Renal pelvis (tissue), 4 donors: ENCODE measurements around the gene SLC35F1. TPM values are rescaled to one million over a fixed set of nuclear protein-coding genes. Genes with fewer than 3 reads are reported as not detected.

Experiments
- DNase-seq: peaks from one replicate; pipeline ENCODE4 v3.0.0-alpha.2; 2013
- polyA plus RNA-seq, 3 donors: library from polyadenylated mRNA; unstranded; fragments of 120-200 nt; gene quantifications; one replicate each; pipeline ENCODE4 v1.2.1, GENCODE V29; 2013; ENCODE audit not compliant: insufficient read length in 3 of 3

SLC35F1 gene
- polyA plus RNA-seq, 3 donors: 2.2 to 2.7 (median 2.7) TPM

DNA sequence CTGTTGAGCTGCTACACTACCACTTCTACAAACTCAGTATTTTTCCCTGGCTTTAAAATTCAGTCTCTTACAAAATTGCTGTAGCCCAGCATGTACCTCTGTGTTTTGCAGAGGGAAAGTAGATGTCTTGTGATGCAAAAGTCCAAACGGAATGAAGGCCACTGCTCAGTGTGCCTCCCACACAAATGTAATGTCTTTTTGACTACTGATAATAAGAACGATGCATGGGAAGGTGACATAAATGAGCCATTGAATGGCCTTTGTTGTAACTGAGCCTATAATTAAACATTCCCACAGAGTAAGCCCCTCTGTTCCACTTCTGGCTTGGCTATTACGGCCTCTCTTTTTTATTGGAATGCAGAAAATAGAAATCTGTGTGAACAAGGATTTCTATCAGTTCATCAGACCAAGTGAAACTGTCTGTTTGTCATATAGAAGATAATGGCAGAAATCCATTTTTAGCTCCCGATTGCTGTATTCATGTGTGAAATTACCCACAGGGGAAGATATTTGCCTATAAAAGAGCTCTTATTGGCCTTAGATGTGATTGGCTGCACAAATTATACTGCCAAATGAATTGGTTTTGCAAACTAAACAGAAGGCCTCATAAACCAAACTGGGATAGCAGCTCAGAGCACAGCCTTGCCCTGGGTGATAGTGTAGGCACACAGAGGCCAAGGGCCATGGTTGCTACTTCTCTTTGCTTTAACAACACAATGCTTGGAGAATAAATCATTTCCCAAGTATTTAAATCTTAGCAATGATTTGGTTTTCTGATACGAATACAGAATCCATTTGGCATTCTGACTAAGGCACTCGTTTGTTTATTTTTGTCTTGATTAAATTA, 399.6 kb downstream of the SLC35F1 start:
- DNase-seq: no peak

DNA sequence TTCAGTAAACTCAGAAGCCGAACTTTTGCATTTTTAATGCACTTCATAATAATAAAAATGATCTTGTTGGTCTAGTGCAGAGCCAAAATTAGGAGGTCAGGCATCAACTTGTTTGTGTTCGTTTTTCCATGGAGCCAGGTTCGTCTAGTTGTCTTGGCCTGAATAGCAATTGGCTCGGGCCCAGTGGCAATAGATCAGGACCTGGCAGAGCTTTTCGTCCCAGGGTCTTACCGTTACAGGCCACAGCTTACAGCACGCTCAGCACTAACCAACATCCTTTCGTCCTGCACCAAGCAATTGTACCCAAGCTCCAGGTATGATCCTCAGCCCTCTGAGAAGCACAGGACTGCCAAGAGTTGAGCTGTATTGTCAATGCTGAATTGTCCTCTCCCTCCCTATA, 400.5 kb downstream of the SLC35F1 start:
- DNase-seq: no peak

DNA sequence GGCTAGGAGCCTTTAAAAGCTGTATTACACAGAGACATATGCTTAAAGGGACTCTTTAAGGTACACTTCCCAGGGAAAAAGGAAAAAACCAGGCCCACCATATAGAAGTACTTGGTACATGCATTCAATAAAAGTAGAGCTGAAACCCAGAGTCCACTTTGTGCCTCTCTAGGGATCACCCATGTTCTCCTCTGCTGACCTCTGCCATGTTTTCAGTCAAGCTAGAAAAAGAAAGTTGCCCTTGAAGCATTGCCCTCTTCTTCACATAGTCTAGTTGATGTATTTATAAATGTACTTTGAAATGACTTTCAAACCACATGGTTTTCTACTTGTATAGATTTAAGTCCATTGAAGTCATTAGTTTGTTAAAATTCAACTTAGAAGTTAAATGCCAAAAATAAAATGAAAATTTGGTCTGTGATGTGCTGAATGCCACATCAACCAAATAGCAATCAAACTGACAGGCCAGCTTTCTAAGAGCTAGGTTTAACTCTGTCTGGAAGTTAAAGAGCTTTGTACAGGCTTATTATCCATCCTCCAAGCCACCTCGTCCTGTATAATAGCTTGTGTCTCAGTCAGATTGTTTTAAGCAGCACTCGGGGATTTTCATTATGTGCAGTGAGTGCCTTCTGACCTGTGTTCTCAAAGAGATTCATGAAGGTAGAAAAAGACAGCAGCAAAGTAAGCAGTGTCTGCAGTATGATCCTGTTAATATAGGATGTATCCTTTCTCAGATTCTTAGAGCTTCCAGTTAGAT, 402.5 kb downstream of the SLC35F1 start:
- no peak for DNase-seq

DNA sequence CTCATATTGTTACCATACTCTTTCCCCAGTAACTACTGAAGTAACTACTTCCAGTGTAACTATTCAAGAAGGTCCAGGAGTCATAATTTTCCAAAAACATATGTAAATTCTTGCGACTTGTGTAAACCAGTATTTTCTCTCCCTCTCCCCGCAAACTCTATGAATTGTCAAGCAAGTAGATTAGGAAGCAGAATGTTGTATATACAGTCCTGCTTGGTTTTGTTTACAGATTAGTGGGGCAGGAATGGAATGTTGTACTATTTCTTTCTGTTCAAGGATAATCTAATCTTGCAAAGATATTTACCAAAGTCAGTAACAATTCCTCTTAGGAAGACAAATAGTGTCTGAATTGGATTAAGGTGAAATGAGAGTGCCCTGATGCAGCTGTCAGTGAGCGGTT, 406.1 kb downstream of the SLC35F1 start:
- no peak for DNase-seq

DNA sequence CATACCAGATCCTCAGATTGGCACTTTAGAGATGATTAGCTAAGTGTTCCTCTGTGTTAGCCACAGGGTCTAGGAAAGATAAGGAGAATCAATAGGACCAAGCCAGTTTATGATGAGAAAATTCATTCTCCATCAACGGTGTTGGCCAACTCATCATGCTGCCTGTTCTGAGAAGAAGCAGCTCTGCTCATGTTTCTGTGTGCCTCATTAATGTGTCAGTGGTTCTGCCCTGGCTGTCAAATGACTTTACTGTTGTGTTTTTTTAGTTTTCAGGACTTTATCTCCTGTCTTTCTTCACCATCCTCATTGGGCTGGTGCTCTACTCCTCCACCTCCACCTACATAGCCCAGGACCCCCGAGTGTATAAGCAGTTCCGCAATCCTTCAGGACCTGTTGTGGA, 406.7 kb downstream of the SLC35F1 start:
- no peak for DNase-seq

DNA sequence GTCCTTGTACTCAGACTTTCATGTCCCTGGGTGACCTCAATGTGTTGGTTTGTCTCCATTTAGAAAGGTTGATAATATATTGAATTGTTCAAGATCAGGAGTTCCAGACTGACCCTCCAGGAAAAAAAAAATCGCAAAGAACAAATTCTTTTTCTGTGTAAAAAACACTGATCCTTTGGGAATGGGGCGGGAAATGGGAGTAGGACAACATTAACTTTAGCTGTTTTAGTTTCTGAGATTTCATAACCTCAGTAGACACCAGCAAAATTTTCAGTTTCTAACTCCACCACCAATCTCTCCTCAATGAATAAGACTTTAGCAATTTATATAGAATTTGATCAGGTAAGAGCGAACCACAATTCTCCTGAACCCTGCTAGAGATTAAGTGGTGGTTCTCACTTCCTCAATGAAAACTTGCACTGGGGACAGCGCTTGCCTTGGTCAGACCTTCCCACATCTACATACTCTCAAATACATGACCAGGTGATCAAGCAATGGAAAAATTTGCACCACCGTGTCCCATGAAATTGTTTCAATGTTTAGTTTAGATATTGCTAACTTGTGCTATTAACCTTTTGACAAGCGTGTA, 409.8 kb downstream of the SLC35F1 start:
- DNase-seq: no peak

DNA sequence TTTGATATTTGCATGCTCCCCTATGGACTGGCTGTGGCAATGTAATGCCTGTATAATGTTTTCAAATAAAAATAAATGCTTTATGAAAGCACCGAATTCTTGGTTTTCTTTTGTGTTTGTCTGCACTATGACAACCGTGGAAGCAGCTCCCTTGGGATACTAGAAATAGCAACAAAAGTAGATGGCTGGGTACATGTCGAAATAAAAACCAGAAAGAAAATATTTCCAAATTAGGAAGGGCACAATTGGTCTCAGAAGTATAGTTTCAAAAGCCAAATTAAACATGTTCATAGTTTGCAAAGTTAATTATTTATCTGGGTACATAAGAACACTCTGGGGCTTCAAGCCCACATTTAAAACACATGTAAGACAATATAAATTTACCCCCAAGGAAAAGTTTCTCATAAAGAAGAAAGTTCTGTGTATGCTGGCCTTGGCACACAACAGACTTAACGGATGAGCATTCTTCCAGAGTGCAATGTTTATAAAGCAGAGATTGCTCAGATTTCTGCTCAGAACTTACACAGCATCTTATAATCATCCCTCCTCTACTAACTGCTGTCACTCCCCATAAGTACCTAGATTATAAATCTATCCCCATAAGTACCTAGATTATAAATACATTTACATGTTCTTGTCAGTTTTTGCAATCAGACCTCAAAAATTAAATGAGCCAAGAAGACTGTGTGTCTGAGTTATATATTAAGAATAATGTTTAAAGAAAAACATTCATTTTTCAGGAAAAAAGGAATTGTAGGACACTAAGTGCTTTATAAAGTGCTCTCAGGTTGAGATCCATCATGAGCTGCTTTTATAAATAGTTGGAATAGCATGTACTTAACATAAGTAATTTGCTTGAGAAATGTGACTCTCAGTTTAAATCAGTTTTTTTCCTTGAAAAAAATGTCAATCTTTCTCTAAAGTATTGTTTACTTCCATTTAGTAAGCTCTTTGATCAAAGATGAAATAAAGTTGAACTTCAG, 410.8 kb downstream of the SLC35F1 start:
- DNase-seq: no peak

DNA sequence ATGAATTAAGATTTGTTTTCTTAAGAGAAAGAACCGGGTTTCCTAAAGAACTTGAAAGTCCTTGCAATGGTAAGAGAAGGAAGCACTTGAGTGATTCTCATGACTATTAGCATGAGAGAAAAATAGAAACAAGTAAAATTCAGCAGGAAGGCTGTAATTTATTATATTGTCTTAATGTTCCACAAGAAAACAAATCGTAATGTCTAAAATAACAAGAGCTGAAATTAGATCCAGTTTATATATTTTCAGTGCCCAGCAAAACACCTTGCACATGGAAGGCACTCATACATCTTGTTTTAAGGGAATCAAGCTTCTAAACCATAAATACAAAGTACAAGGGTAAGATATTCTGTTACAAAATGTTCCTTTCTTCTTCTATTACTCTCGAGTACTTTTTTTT, 411.6 kb downstream of the SLC35F1 start:
- no peak for DNase-seq

DNA sequence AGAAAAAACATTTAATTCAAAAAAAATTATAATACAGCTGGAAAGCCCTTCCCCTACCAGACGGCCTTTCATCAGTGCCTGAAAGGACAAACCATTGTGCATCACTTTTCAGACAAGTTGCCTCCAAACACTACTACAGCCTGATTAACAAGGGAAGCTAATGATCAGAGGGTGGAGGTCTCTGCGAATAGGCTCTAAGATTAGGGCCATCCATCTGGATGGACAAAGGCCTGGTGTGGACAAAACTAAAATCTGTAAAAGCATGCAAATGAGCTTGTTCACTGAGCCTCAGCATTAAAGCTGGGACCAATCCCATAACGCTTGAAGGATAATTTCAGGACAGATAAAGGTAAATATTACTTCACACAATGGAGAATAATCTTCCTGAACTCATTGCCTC, 412.4 kb downstream of the SLC35F1 start:
- no peak for DNase-seq

DNA sequence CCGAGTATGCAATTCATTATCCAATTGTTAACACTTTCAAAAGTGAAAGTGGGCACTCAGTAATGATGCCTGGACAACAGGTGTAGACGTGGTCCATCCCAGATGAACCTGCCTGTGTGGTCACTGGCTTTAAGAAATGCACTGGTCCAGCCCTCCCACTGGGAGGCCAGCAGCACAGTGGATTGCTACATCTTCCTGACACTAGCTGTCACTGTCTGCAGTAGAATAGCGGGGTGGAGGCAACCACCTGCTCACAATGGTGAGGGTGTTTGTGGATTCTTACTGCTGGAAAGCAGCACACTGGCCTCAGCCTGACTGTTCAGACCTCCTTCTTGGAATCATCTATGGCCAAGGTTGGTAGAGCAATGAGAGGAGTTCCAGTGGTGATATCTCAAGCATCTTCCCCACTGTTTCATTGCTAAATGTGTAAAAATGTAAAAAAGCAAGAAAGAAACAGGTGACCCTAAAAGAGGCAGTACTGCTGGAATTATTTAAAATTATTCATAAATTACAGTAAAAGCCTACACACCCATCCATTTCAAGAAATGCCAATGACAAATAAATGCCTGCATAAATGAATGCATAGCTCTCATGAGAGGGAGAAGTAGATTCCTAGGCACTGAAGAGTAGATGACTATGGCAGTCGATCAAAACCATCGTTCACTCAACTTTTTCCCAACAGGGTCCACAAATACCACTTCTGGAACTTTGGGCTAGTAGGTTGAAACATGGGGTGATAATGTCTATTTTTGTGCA, 413.0 kb downstream of the SLC35F1 start:
- no peak for DNase-seq

DNA sequence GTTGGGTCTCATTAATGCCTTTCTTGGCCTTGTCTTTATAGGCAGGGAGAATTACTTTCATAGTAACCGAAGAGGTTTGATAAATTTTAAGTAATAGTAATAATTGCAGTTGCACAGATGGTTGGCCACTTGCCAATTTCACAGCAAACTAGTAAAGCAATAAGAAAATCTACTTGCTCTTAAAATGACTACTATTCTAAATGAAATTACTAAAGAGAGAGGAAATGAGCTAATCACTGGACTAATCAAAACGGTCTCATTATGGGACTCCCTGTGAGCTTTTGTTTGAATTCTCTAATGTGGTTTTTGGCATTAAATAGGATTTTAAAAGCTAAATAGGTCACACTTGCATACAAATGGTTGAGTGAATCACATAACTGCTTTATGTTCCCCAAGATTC, 413.6 kb downstream of the SLC35F1 start:
- DNase-seq: no peak

DNA sequence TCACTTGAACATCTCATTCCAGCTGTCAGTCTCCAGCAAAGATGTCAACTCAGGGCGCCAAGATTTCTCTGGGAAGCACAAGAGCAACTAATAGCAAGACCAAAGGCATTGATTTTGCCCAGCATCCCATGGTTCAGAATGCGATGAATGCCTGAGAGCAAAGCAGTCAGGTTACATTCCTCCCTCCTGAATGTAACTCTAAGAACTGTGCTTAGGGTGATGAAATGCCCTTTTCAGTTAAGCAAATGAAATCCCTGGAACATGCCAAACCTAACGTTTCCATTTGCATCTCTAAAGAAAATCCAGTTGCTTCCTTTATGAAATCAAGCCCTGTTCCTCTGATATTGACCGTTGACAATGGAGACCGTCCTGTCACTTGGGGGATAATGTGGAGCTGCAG, 417.1 kb downstream of the SLC35F1 start:
- no peak for DNase-seq

DNA sequence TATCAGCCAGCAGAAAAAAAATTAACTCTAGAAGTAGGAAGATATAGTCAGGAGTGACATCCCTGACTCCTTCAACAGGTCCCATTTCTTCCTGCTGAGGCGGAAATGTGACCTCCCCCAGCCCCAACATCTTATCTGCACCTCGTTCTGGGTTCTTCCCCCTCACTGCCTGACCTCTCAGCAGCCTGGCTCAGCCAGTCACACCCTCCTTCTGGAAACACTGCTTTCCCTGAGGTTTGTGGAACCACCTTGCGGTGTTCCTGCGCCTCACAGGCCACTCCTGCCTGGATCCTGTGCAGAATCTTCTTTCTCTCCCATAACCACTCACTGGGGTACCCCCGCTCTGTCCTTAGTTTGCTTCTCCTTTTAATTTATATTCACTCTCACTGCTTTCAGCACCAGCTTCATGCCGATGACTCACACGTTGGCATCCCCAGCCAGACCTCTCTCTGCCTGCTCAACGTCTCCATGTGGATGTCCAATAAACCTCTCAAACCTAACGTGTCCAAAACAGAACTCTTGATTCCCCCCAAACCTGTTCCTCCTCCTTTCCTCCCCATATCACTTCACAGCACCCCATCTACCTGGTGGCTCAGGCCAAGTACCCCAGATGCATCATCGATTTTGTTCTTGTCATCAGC, 418.3 kb downstream of the SLC35F1 start:
- DNase-seq: no peak

DNA sequence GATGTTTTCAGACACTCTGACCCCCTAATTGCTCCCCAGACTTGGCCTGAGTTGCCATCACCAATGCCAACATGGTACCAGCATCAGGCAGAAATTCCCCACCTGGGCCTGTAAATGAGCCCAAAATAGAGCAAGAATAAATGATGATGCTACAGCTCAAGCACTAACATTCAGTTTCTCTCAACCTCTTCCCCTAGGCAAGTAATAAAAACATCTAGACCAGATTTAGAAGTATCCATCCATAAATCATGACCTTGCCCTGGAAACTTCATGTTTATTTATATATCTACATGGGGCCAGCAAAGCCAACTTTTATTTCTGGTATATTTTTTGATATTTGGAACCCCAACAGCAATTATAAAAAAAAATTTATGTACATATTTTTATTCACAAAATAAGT, 419.6 kb downstream of the SLC35F1 start:
- DNase-seq: no peak

DNA sequence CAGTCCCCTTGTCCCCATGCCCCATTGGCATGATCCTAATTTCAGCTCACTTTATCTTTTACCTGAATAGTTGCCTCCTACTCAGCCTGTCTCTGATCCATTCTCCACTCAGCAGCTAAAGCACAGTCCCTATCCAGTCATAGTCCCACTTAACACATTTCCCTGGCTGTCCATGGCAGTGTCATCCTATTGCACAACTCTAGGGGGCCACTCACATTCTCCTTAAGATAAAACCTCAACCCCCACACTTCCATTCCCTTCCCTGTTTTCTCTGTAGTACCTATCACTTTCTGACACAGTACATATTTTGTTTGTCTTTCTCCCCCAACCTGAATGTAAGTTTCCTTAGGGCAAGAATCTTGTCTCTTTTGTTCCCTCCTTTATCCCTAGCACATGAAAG, 420.2 kb downstream of the SLC35F1 start:
- DNase-seq: no peak

DNA sequence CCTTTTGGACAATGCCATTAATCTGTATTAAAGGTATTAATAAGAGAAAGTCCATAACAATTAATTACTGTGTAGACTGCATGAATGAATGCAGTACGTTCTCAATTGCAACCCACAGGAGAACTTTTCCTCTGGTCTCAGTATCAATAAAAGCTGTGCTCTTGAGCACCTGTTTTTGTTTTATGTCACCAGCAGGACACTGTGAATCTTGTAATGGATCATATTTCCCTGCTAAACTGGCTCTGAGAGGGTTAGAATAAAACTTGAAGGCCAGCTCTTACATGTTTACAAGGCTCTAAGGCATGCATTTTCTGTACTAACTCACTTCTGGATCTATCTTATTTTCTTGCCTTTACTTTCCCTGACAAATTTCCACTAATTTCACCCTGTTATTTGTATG, 426.7 kb downstream of the SLC35F1 start:
- no peak for DNase-seq

DNA sequence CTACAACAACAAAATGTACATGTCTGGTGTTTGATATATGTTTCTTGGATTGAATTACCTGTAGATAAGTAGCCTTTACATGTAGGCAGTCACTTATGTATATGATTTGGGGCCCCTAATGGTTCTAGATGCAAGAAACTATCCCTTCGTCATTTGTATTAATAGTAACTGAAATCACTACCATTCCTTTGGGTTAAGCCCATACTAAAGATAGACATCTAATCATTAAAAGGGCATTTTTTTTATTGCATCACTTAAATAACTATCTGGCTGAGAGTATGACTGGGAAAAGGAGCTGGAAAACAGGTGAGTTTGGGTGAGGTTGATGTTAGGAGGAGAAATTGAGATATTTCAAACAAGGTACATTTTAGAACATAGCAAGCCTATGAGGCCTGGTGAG, 427.6 kb downstream of the SLC35F1 start:
- DNase-seq: no peak

DNA sequence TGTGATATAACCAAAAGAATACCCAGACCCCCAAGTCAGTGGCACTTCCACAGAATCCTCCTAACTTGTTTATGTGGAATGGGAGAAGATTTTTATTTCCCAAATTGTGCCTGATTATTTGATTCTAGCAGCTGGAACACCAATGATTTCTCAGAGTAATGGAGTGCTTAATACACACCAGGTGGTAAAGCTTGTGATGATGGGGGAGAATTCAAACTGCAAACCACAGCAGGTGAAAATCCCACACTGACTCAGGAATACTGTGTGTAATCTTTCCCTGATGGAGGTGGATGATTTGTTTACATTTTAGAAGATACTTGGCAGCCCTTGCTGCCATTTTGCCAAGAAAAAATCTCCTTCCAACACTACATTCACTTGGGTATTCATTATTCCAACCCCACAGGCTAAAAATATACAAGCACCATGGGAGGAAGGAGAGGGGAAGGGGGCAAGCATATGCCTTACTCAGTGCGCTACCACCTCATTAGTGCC, 428.3 kb downstream of the SLC35F1 start:
- DNase-seq: no peak

DNA sequence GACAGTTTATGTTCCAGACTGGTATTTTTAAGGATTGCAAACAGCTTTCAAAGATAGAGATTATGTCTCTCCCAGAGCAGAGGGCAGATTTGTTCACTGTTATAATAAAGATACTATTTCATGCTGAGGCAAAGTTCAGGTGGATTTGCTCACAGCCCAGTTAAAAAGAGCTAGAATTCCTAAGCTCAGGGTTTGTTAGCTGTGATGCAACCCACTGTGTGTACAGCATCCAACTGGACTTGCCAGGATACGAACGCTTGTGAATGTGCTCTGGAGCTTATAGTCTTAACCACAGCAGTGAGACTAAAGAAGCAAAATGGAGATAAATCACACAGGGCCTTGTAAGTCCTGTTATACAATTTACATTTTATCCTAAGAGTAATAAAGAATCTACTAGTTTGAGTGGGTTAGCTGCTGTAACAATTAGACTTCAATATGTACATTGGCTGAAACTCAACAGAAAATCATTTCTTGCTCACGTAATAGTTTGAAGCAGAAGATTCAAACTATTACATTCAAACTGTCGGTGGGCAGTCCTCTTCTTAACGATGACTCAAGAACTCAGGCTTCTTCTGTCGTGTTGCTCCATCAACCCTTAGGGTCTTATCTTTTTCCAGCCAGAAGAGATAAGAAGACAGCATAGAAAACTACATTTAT, 437.1 kb downstream of the SLC35F1 start:
- no peak for DNase-seq
